Measurements from ENCODE around the gene DPY19L2.
"Not testable (repeated sequence)": the region's sequence is repeated elsewhere in the genome, so short reads cannot be mapped to it uniquely, and the experiment has no call there.

DPY19L2 gene

DNA sequence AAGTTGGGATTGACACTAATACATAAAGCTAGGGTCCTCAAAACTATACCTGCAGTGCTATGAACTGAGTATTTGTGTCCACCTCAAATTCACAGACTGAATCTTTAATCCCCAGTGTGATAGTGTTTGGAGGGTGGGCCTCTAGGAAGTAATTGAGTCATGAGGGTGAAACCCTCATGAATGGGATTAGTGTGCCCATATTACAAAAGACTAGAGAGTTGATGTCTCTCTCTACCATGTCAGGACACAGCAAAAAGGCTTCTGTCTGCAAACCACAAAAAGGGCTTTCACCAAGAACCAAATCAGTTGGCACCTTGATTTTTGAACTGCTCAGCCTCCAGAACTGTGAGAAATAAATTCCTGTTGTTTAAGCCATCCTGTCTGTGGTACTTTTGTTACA lies 59.0 kb downstream of the DPY19L2 start:
- in situ Hi-C loops (cut with HindIII; ENCODE audit: low sequenced_read_pairs); DNase-seq (ENCODE audit: low read depth, low spot score); H3K4me3 ChIP-seq (ENCODE audit: low read depth, low read length): not testable (repeated sequence)

DNA sequence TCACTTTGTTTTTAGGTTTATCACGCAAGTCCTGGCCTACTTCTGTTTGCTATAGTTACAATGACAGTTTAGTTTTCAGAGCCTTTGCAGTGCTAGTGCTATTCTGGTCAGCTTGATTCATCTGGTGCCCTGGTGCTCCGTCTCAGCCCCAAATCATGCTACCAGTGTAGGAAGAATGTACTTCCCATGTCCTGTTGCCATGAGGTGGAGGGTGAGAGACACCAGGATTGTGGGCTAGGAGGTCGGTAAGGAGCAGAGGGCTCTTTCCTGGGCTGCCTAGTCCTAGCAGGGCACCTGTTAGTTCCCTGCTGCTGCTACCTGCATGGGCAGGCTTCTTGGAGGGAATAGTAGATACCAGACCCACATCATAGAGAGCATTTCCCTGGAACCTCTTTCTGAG lies 63.3 kb downstream of the DPY19L2 start:
- in situ Hi-C loops (cut with HindIII; ENCODE audit: low sequenced_read_pairs); DNase-seq (ENCODE audit: low read depth, low spot score); H3K4me3 ChIP-seq (ENCODE audit: low read depth, low read length): not testable (repeated sequence)

GRCh38 chr12:63594828-63595227 lies 73.5 kb downstream of the DPY19L2 start:
- DNase-seq (ENCODE audit: low read depth, low spot score); in situ Hi-C loops (cut with HindIII; ENCODE audit: low sequenced_read_pairs): not testable (repeated sequence)

DNA sequence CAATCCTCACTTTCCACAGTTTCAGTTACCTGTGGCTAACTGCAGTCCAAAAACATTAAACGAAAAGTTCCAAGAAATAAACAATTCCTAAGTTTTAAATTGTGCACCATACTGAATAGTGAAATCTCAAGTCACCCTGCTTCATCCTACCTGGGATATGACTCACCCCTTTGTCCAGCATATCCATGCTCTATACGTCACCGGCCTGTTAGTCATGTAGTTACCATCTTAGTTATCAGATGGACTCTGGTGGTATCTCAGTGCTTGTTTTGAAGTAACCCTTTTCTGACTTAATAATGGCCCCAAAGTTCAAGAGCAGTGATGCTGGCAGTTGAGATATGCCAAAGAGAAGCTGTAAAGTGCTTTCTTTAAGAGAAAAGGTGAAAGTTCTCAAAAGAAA lies 83.9 kb downstream of the DPY19L2 start:
- in situ Hi-C loops (cut with HindIII; ENCODE audit: low sequenced_read_pairs); H3K4me3 ChIP-seq (ENCODE audit: low read depth, low read length): not testable (repeated sequence)
- peak; percentile 25 for DNase-seq (ENCODE audit: low read depth, low spot score)

More at GRCh38 chr12:63594828-63595227, 73.5 kb downstream of the DPY19L2 start:
- not testable (repeated sequence) for H3K4me3 ChIP-seq (ENCODE audit: low read depth, low read length)

- in situ Hi-C loops (cut with HindIII; ENCODE audit: low sequenced_read_pairs); DNase-seq (ENCODE audit: low read depth, low spot score); H3K4me3 ChIP-seq (ENCODE audit: low read depth, low read length): not testable (repeated sequence)
Measured at GRCh38 chr12:63583289-63583688, 85.0 kb downstream of the DPY19L2 start.

- in situ Hi-C loops (cut with HindIII; ENCODE audit: low sequenced_read_pairs); DNase-seq (ENCODE audit: low read depth, low spot score); H3K4me3 ChIP-seq (ENCODE audit: low read depth, low read length): not testable (repeated sequence)
Measured at GRCh38 chr12:63577631-63578030, 90.7 kb downstream of the DPY19L2 start.

DNA sequence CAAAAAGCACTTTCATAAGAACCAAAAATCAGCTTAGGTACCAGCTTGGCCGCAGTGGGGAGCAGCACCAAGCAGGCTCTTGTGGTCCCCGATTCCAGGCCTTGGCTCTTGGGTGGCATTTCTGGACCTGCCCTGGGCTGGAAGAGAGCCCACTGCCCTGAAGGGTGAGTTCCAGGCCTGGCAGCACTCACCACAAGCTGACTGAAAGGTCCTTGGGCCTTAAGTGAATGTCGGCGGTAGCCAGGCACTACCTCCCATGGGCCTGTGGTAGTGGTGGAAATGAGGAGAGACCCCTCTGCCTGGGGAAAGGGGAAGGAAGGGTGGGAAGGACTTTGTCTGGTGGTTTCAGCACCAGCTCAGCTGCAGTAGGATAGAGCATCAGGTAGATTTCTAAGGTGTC lies 96.3 kb downstream of the DPY19L2 start:
- DNase-seq (ENCODE audit: low read depth, low spot score); in situ Hi-C loops (cut with HindIII; ENCODE audit: low sequenced_read_pairs); H3K4me3 ChIP-seq (ENCODE audit: low read depth, low read length): not testable (repeated sequence)

DNA sequence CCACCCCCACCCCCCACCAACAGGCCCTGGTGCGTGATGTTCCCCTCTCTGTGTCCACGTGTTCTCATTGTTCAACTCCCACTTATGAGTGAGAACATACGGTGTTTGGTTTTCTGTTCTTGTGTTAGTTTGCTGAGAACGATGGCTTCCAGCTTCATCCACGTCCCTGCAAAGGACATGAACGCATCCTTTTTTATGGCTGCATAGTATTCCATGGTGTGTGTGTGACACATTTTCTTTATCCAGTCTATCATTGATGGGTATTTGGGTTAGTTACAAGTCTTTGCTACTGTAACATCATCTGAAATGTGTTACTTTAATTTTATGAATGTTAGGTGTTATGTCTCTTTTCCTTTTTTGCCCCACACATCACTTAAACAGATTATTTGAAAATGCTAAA lies 109.8 kb downstream of the DPY19L2 start:
- in situ Hi-C loops (cut with HindIII; ENCODE audit: low sequenced_read_pairs); DNase-seq (ENCODE audit: low read depth, low spot score); H3K4me3 ChIP-seq (ENCODE audit: low read depth, low read length): not testable (repeated sequence)

DNA sequence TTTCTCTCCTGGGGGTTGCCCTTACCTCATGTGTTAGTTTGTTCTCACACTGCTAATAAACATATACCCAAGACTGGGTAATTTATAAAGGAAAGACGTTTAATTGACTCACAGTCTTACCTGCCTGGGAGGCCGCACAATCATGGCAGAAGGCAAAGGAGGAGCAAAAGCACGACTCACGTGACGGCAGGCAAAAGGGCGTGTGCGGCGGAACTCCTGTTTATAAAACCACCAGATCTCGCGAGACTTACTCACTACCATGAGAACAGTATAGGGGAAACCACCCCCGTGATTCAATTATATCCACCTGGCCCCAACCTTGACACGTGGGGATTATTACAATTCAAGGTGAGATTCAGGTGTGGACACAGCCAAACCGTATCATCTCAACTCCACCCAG lies 116.9 kb downstream of the DPY19L2 start:
- DNase-seq (ENCODE audit: low read depth, low spot score); H3K4me3 ChIP-seq (ENCODE audit: low read depth, low read length); in situ Hi-C loops (cut with HindIII; ENCODE audit: low sequenced_read_pairs): not testable (repeated sequence)

GRCh38 chr12:63549034-63549433 lies 119.3 kb downstream of the DPY19L2 start:
- in situ Hi-C loops (cut with HindIII; ENCODE audit: low sequenced_read_pairs); DNase-seq (ENCODE audit: low read depth, low spot score); H3K4me3 ChIP-seq (ENCODE audit: low read depth, low read length): not testable (repeated sequence)

DNA sequence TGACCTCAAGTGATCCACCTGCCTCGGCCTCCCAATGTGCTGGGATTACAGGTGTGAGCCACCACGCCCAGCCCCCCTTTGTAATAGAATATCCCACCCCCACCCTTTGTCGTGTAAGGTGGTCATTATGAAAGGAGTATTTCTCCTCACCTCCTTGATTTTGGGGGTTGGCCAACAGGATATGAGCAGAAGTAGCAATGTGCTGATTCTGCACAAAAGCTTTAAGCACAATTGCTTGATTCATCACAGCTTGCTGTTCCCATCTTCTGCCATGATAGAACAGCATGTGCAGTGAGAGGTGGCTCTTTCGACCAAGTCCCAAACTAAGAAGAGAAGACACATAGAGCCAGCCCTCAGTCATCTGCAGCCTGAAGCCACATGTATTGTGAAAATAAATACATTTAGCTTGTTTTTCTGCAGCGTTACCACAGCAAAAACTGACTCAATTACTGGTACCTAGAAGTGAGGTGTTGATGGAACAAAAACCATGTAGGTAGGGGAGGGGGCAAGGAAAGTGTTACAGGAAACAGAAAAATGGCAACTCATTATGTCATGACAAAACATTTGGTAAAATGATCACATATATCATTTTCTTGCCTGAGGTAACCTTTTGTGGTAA lies 122.9 kb downstream of the DPY19L2 start:
- DNase-seq (ENCODE audit: low read depth, low spot score); H3K4me3 ChIP-seq (ENCODE audit: low read depth, low read length); in situ Hi-C loops (cut with HindIII; ENCODE audit: low sequenced_read_pairs): not testable (repeated sequence)

- H3K4me3 ChIP-seq (ENCODE audit: low read depth, low read length); DNase-seq (ENCODE audit: low read depth, low spot score); in situ Hi-C loops (cut with HindIII; ENCODE audit: low sequenced_read_pairs): not testable (repeated sequence)
Measured at GRCh38 chr12:63538656-63539055, 129.6 kb downstream of the DPY19L2 start.

DNA sequence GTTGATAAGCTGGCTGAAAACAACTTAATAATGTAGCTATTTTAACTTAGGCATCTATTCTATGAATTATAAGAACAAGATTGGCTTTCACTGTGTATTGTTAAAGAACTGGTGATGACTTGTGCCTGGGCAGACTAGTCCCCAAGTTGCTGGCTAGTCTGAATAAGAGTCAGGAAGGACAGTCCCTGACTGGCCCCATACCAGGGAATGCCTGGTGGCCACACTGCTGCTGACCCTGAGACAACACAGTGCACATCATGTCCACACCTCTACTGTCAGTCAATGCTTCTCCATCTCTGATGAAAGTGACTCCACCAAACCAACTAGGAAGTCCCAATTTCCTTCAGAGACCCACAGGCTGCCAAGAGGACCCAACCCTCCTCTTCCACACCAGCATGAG lies 130.5 kb downstream of the DPY19L2 start:
- H3K4me3 ChIP-seq (ENCODE audit: low read depth, low read length); in situ Hi-C loops (cut with HindIII; ENCODE audit: low sequenced_read_pairs); DNase-seq (ENCODE audit: low read depth, low spot score): not testable (repeated sequence)

DNA sequence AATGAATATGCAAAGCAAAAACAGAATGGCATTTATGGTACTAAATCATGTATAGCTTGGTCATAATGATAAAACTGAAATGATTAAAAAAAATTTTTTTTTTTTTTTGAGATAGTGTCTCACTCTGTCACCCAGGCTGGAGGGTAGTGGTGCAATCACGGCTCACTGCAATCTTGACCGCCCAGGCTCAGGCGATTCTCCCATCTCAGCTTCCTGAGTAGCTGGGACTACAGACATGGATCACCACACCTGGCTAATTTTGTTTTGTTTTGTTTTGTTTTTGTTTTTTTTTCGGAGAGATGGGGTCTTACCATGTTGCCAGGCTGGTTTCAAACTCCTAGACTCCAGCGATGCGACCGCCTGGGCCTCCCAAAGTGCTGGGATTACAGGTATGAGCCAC lies 138.7 kb downstream of the DPY19L2 start:
- H3K4me3 ChIP-seq (ENCODE audit: low read depth, low read length); in situ Hi-C loops (cut with HindIII; ENCODE audit: low sequenced_read_pairs); DNase-seq (ENCODE audit: low read depth, low spot score): not testable (repeated sequence)

Data from astrocyte of the spinal cord (primary cell).